Neural crest cell (in vitro differentiated cells): ENCODE measurements around the gene HEATR1. TPM values are rescaled to one million over a fixed set of nuclear protein-coding genes. Genes with fewer than 3 reads are reported as not detected.

ENCODE experiments used
- DNase-seq: peaks from one replicate; pipeline ENCODE4 v3.0.0; 2021; ENCODE audit warnings: low read depth, mixed read lengths, low spot score
- H3K27ac Mint-ChIP-seq: one replicate; pipeline ENCODE4 v1.8.0; 2021; ENCODE audit warnings: mild to moderate bottlenecking, mixed read lengths; ENCODE audit not compliant: unreplicated experiment
- H3K27me3 Mint-ChIP-seq: 2 replicates; pipeline ENCODE4 v1.8.0; 2021; ENCODE audit warnings: low read depth, mild to moderate bottlenecking, mixed read lengths
- H3K36me3 Mint-ChIP-seq: 2 replicates; pipeline ENCODE4 v1.8.0; 2021; ENCODE audit warnings: low read depth, mild to moderate bottlenecking, mixed read lengths
- H3K4me1 Mint-ChIP-seq: 2 replicates; pipeline ENCODE4 v1.8.0; 2021; ENCODE audit warnings: mixed read lengths
- H3K4me3 Mint-ChIP-seq: one replicate; pipeline ENCODE4 v1.8.0; 2021; ENCODE audit warnings: mild to moderate bottlenecking, mixed read lengths
- H3K9me3 Mint-ChIP-seq: 2 replicates; pipeline ENCODE4 v1.8.0; 2021; ENCODE audit warnings: mixed read lengths
- CTCF ChIP-seq: fragments of 200-600 bp; sonication (generic); conservative IDR thresholded peaks from 2 replicates; pipeline ENCODE4 v1.5.0; 2021; ENCODE audit warnings: antibody characterized with exemption, mild to moderate bottlenecking
- total RNA-seq: library from RNA; stranded (reverse); gene quantifications from 2 replicates; pipeline ENCODE4 v1.2.1, GENCODE V29; 2021

HEATR1 gene
- total RNA-seq, 1 donor from 2014 or later, result 59.8 TPM

DNA sequence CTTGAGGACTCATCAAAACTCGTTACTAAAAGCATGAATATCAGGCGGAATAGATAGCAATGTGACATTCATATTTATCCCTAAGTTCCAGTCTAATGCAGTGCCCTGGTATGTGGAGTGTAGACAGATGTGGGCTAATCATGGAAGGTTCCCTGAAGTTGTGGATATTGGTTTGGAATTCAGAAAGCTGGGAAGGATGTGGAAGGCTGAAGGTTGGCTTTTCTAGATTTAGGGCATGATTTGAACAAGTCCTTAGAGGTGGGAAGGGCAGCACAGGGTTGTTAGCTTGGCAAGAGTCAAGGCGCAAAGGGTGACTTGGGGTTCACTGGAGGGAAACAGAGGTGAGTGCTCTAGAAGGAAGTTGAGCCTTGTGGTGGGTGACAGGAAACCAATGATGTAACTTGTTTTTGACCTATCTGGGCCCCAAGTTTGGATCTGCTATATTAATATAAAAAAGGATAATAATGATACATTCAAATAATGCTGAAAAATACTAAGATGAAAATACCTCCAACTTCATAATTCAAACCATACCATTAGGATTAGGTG lies 58.6 kb downstream of the HEATR1 start:
- DNase-seq, result no peak
- H3K27me3 Mint-ChIP-seq, result no peaks in the 10 kb centered on the region
- H3K36me3 Mint-ChIP-seq, result peaks cover 10% of the 10 kb centered on the region
- H3K27ac Mint-ChIP-seq, result no peak overlapping the region
- no peak for TF ChIP-seq CTCF
- H3K9me3 Mint-ChIP-seq, result no peaks in the 10 kb centered on the region
- no peaks in the 10 kb centered on the region for H3K4me1 Mint-ChIP-seq
- H3K4me3 Mint-ChIP-seq, result no peak overlapping the region

- no peak for DNase-seq
- Mint-ChIP-seq H3K27ac (no peak overlapping the region), H3K4me3 (no peak overlapping the region)
Observed at GRCh38 chr1:236543065-236543669, 61.1 kb downstream of the HEATR1 start.

DNA sequence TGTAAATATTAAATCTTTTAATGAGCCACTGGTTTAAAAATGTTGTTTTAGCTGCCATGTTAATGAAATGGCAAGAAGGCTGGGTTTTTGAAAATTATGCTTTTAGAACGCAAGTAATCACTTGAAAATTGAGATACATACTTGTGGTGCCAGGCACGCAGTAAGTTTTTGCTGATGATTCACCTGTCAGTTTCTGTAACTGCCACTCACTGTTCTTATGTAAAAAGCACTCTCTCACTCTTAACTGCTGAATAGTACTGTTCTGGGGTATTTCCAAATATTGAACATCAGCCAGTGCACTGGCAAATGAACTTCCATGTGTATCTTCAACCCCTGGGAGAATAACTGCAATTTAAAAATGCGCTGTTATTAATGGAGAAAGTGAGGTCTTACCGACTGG lies 62.6 kb downstream of the HEATR1 start:
- Mint-ChIP-seq H3K4me3 (no peak overlapping the region), H3K4me1 (no peaks in the 10 kb centered on the region), H3K27ac (no peak overlapping the region), H3K36me3 (peaks cover 14% of the 10 kb centered on the region), H3K27me3 (no peaks in the 10 kb centered on the region), H3K9me3 (no peaks in the 10 kb centered on the region)
- DNase-seq, result no peak
- TF ChIP-seq CTCF, result no peak

More at GRCh38 chr1:236543065-236543669, 61.1 kb downstream of the HEATR1 start:
- Mint-ChIP-seq H3K27me3 (no peaks in the 10 kb centered on the region), H3K9me3 (no peaks in the 10 kb centered on the region), H3K36me3 (peaks cover 10% of the 10 kb centered on the region), H3K4me1 (no peaks in the 10 kb centered on the region)
- TF ChIP-seq CTCF, result peak; percentile 39

DNA sequence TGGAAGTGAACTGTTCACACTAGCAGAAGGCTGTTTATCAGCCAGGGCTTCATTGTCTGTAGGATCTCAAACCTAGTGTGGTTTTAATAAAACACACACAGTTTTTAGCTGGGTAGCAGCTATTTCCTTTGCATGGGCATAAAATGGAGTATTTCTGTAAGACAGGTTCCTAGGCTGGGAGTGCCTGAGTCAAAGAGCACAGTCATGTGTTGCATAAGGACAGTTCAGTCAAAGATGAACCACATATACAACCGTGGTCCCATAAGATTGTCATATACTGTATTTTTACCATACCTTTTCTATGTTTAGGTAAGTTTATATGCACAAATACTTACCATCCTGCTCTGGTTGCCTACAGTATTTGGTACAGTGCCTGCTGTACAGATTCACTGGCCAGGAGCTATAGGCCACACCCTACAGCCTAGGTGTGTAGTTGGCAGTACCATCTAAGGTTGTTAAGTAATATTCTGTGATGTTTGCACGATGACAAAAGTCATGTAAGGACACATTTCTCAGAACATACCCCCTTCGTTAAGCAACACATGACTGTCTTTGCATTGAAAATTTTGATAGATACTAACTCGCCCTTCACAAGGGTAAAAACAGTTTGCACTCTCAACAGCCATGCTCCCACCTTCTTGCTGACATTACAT lies 63.4 kb downstream of the HEATR1 start:
- DNase-seq, result no peak
- no peak overlapping the region for H3K4me3 Mint-ChIP-seq
- H3K36me3 Mint-ChIP-seq, result peaks cover 14% of the 10 kb centered on the region
- peaks cover 3% of the 10 kb centered on the region for H3K4me1 Mint-ChIP-seq
- H3K27me3 Mint-ChIP-seq, result no peaks in the 10 kb centered on the region
- no peak for TF ChIP-seq CTCF
- H3K27ac Mint-ChIP-seq, result no peak overlapping the region
- no peaks in the 10 kb centered on the region for H3K9me3 Mint-ChIP-seq

- Mint-ChIP-seq H3K9me3 (no peaks in the 10 kb centered on the region), H3K4me1 (peaks cover 22% of the 10 kb centered on the region), H3K36me3 (peaks cover 4% of the 10 kb centered on the region), H3K27ac (no peak overlapping the region), H3K27me3 (no peaks in the 10 kb centered on the region), H3K4me3 (no peak overlapping the region)
- TF ChIP-seq CTCF, result no peak
- no peak for DNase-seq
Observed at GRCh38 chr1:236536540-236536939, 67.8 kb downstream of the HEATR1 start.
